HCT116 (cell line): ENCODE results near the gene SLC25A1. TPM values are rescaled to one million over a fixed set of nuclear protein-coding genes. Genes with fewer than 3 reads are reported as not detected.

Experiments used
- ATAC-seq: fragments of 200-7000 bp; cut with Tn5 transposase; 2 replicates; pipeline ENCODE4 v1.9.1; 2020; ENCODE audit warnings: mild to moderate bottlenecking, moderate library complexity
- BruUV-seq: library from RNA; stranded (reverse); fragments of 400-500 nt; replicated peaks from 2 replicates; lab custom pipeline; 2021; lab: Mats Ljungman, UMichigan
- CTCF ChIA-PET: fragments of 300-600 bp; sonication (Branson Sonifier 250); formaldehyde crosslinking; loops from one replicate; lab custom pipeline; 2021; ENCODE audit warnings: antibody characterized with exemption; lab: Charles Lee
- POLR2A ChIA-PET: fragments of 300-600, 350-600 bp; sonication (Branson Sonifier 250); formaldehyde crosslinking; loops from one replicate; lab custom pipeline; 2021; ENCODE audit warnings: antibody characterized with exemption; lab: Charles Lee
- RAD21 ChIA-PET, 2 experiments: fragments of 300-600 bp; sonication (Branson Sonifier 250); formaldehyde crosslinking; loops; one replicate each; lab custom pipeline; 2023; ENCODE audit warnings: low total read pairs in 2 of 2; ENCODE audit not compliant: uncharacterized antibody in 2 of 2, unreplicated experiment in 2 of 2, low non-redundant PET in 1 of 2; lab: Charles Lee
- DNase-seq: peaks from one replicate; pipeline ENCODE4 v3.0.0-alpha.2; 2010; ENCODE audit warnings: low read depth, low spot score
- H2AFZ ChIP-seq: fragments of 200-600 bp; shearing (Covaris generic), sonication (generic); 2 replicates; pipeline ENCODE4 v1.6.1; 2017; ENCODE audit warnings: low read depth, mixed run types, mixed read lengths, antibody characterized with exemption, low read length; ENCODE audit not compliant: poor library complexity, severe bottlenecking
- H3K27ac ChIP-seq: 2 replicates; pipeline ENCODE4 v1.5.1; 2012; ENCODE audit warnings: low read depth, low read length
- H3K27me3 ChIP-seq: fragments of 200-600 bp; sonication (generic); 2 replicates; pipeline ENCODE4 v1.6.1; 2016; ENCODE audit warnings: mixed run types, low read length, mixed read lengths; ENCODE audit not compliant: insufficient read depth
- H3K36me3 ChIP-seq, 2 experiments: fragments of 200-500 bp in 1 of 2; fragments of 200-600 bp in 1 of 2; sonication (Bioruptor generic) in 1 of 2; sonication (generic) in 1 of 2; 2 replicates each; pipeline versions ENCODE4 v1.5.1 to v1.6.1; 2014 to 2016; ENCODE audit warnings: low read length in 2 of 2, inconsistent platforms in 1 of 2, mixed read lengths in 1 of 2, mixed run types in 1 of 2; ENCODE audit not compliant: insufficient read depth in 2 of 2, control insufficient read depth in 1 of 2
- H3K4me1 ChIP-seq, 2 experiments: fragments of 200-600 bp in 1 of 2; sonication (generic) in 1 of 2; 2 replicates each; pipeline versions ENCODE4 v1.5.1 to v1.6.1; 2012 to 2017; ENCODE audit warnings: low read length in 2 of 2, inconsistent platforms in 1 of 2, mild to moderate bottlenecking in 1 of 2, mixed read lengths in 1 of 2, mixed run types in 1 of 2, moderate library complexity in 1 of 2; ENCODE audit not compliant: insufficient read depth in 2 of 2, control insufficient read depth in 1 of 2
- H3K4me2 ChIP-seq: fragments of 200-600 bp; sonication (generic); 2 replicates; pipeline ENCODE4 v1.6.1; 2017; ENCODE audit warnings: mixed run types, low read length, mixed read lengths
- H3K4me3 ChIP-seq, 2 experiments: fragments of 200-600 bp in 1 of 2; sonication (generic) in 1 of 2; replicated peaks in 1 of 2; 2 replicates each; pipeline ENCODE4 v1.5.1; 2011 to 2016; ENCODE audit warnings: low read length in 2 of 2, control low read depth in 1 of 2, low read depth in 1 of 2, mild to moderate bottlenecking in 1 of 2, mixed read lengths in 1 of 2, mixed run types in 1 of 2
- H3K79me2 ChIP-seq: fragments of 200-600 bp; sonication (generic); 2 replicates; pipeline ENCODE4 v1.6.1; 2017; ENCODE audit warnings: mild to moderate bottlenecking, mixed run types, low read length, moderate library complexity, mixed read lengths; ENCODE audit not compliant: insufficient read depth
- H3K9ac ChIP-seq: fragments of 200-600 bp; sonication (generic); 2 replicates; pipeline ENCODE4 v1.6.1; 2016; ENCODE audit warnings: low read length, mixed read lengths
- H3K9me2 ChIP-seq: fragments of 200-600 bp; sonication (generic), shearing (Covaris generic); 2 replicates; pipeline ENCODE4 v1.6.1; 2017; ENCODE audit warnings: mixed run types, mild to moderate bottlenecking, moderate library complexity; ENCODE audit not compliant: insufficient read depth
- H3K9me3 ChIP-seq, 2 experiments: fragments of 200-500 bp in 1 of 2; fragments of 200-600 bp in 1 of 2; sonication (Bioruptor generic) in 1 of 2; sonication (generic) in 1 of 2; 2 replicates each; pipeline ENCODE4 v1.6.1; 2014 to 2017; ENCODE audit warnings: low read length in 2 of 2, mixed read lengths in 2 of 2, inconsistent platforms in 1 of 2, low read depth in 1 of 2, mild to moderate bottlenecking in 1 of 2, mixed run types in 1 of 2, moderate library complexity in 1 of 2; ENCODE audit not compliant: control insufficient read depth in 1 of 2, insufficient read depth in 1 of 2
- H4K20me1 ChIP-seq: fragments of 200-600 bp; sonication (generic), shearing (Covaris generic); 2 replicates; pipeline ENCODE4 v1.6.1; 2017; ENCODE audit warnings: mixed run types, mild to moderate bottlenecking, moderate library complexity; ENCODE audit not compliant: insufficient read depth
- POLR2A ChIP-seq: IDR thresholded peaks from 2 replicates; pipeline ENCODE4 v1.7.0; 2011; ENCODE audit warnings: borderline replicate concordance; ENCODE audit not compliant: insufficient read depth, insufficient read length; ENCODE audit errors: extremely low read depth
- YY1 ChIP-seq: IDR thresholded peaks from 2 replicates; pipeline ENCODE4 v1.6.1; 2011; ENCODE audit warnings: low read length, low read depth, moderate library complexity, mild to moderate bottlenecking; ENCODE audit not compliant: insufficient replicate concordance; ENCODE audit errors: extremely low read depth
- intact Hi-C: fragments of 100-400 bp; cut with micrococcal nuclease; formaldehyde crosslinking; loops from 2 replicates; pipeline ENCODE4 v1.10.0; 2022
- total RNA-seq: library from RNA; stranded (reverse); gene quantifications from one replicate; pipeline ENCODE4 v1.2.1, GENCODE V29; 2021; ENCODE audit not compliant: unreplicated experiment
- TF ChIP-seq, protein P1 (sequence below): IDR thresholded peaks from 2 replicates; pipeline ENCODE4 v1.6.1; 2011; ENCODE audit warnings: mild to moderate bottlenecking, low read length, moderate library complexity; ENCODE audit not compliant: insufficient replicate concordance; ENCODE audit errors: extremely low read depth
- TF ChIP-seq, protein P2 (sequence below): IDR thresholded peaks from 2 replicates; pipeline ENCODE4 v1.6.1; 2012; ENCODE audit warnings: low read depth
- TF ChIP-seq, protein P3 (sequence below): IDR thresholded peaks from 2 replicates; pipeline ENCODE4 v1.6.1; 2012
- TF ChIP-seq, protein P4 (sequence below): IDR thresholded peaks from 2 replicates; pipeline ENCODE4 v1.6.1; 2012

SLC25A1 gene
- total RNA-seq, 1 experiment from 2014 or later: 146 TPM

DNA sequence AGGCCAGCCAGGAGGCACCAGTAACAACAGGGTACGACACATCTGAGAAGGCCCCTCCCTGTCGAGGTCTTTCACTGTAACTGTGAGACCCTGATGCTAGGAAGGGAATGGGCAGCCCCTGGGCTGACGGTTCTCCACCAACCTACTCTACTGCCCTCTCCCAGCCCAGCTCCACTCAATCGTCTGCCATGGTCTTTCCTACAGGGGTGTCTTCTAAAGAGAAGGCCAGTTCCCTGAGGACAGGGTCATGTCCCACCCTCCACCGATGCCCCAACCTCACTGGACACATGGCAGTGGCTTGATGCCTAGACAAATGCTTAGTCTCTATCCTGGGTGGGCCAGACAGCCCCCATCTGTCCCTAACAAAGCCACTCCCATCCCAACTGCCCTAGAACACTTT, 46.0 kb upstream of the SLC25A1 start:
- Histone ChIP-seq H2AFZ (no peak overlapping the region), H3K9me3 (no peaks in the 10 kb centered on the region), H3K4me3 (no peak overlapping the region), H3K4me1 (no peaks in the 10 kb centered on the region), H3K9me2 (no peaks in the 10 kb centered on the region), H3K4me2 (no peak overlapping the region), H4K20me1 (no peaks in the 10 kb centered on the region), H3K9ac (no peak overlapping the region), H3K27ac (no peak overlapping the region), H3K36me3 (no peaks in the 10 kb centered on the region; a peak in 1 of 4 replicates), H3K27me3 (no peaks in the 10 kb centered on the region)
- ChIA-PET RAD21 (no interaction called here), CTCF (no interaction called here), POLR2A (no interaction called here)
- no TSS peak for BruUV-seq
- intact Hi-C loops: no loop called here
- ATAC-seq: no peak
- no peak for DNase-seq
- no peak for TF ChIP-seq YY1
- TF ChIP-seq POLR2A: no peak
- TF ChIP-seq, protein P1, sequence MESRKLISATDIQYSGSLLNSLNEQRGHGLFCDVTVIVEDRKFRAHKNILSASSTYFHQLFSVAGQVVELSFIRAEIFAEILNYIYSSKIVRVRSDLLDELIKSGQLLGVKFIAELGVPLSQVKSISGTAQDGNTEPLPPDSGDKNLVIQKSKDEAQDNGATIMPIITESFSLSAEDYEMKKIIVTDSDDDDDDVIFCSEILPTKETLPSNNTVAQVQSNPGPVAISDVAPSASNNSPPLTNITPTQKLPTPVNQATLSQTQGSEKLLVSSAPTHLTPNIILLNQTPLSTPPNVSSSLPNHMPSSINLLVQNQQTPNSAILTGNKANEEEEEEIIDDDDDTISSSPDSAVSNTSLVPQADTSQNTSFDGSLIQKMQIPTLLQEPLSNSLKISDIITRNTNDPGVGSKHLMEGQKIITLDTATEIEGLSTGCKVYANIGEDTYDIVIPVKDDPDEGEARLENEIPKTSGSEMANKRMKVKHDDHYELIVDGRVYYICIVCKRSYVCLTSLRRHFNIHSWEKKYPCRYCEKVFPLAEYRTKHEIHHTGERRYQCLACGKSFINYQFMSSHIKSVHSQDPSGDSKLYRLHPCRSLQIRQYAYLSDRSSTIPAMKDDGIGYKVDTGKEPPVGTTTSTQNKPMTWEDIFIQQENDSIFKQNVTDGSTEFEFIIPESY: no peak
- TF ChIP-seq, protein P2, sequence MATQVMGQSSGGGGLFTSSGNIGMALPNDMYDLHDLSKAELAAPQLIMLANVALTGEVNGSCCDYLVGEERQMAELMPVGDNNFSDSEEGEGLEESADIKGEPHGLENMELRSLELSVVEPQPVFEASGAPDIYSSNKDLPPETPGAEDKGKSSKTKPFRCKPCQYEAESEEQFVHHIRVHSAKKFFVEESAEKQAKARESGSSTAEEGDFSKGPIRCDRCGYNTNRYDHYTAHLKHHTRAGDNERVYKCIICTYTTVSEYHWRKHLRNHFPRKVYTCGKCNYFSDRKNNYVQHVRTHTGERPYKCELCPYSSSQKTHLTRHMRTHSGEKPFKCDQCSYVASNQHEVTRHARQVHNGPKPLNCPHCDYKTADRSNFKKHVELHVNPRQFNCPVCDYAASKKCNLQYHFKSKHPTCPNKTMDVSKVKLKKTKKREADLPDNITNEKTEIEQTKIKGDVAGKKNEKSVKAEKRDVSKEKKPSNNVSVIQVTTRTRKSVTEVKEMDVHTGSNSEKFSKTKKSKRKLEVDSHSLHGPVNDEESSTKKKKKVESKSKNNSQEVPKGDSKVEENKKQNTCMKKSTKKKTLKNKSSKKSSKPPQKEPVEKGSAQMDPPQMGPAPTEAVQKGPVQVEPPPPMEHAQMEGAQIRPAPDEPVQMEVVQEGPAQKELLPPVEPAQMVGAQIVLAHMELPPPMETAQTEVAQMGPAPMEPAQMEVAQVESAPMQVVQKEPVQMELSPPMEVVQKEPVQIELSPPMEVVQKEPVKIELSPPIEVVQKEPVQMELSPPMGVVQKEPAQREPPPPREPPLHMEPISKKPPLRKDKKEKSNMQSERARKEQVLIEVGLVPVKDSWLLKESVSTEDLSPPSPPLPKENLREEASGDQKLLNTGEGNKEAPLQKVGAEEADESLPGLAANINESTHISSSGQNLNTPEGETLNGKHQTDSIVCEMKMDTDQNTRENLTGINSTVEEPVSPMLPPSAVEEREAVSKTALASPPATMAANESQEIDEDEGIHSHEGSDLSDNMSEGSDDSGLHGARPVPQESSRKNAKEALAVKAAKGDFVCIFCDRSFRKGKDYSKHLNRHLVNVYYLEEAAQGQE: no peak
- TF ChIP-seq, protein P3, sequence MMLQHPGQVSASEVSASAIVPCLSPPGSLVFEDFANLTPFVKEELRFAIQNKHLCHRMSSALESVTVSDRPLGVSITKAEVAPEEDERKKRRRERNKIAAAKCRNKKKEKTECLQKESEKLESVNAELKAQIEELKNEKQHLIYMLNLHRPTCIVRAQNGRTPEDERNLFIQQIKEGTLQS: no peak
- TF ChIP-seq, protein P4, sequence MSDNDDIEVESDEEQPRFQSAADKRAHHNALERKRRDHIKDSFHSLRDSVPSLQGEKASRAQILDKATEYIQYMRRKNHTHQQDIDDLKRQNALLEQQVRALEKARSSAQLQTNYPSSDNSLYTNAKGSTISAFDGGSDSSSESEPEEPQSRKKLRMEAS: no peak
- TF ChIP-seq, all 23 proteins: peak for 0
- no peaks in the 10 kb centered on the region for H3K79me2 ChIP-seq
